Thyroid gland (tissue), 4 donors: ENCODE results near the gene SLF1.

Experiments
- CTCF ChIP-seq, 6 experiments: fragments of 200-600 bp in 3 of 6; fragments of 450-650 bp in 3 of 6; sonication (generic) in 3 of 6; IDR thresholded peaks; one replicate each; pipeline ENCODE4 v1.5.1; 2016 to 2019; ENCODE audit warnings: antibody characterized with exemption in 6 of 6, mild to moderate bottlenecking in 2 of 6, inconsistent platforms in 1 of 6, moderate library complexity in 1 of 6
- POLR2A ChIP-seq, 2 donors: fragments of 450-650 bp; IDR thresholded peaks; one replicate each; pipeline ENCODE4 v1.6.1; 2017; ENCODE audit warnings: antibody characterized with exemption in 2 of 2, mild to moderate bottlenecking in 2 of 2, moderate library complexity in 1 of 2

DNA sequence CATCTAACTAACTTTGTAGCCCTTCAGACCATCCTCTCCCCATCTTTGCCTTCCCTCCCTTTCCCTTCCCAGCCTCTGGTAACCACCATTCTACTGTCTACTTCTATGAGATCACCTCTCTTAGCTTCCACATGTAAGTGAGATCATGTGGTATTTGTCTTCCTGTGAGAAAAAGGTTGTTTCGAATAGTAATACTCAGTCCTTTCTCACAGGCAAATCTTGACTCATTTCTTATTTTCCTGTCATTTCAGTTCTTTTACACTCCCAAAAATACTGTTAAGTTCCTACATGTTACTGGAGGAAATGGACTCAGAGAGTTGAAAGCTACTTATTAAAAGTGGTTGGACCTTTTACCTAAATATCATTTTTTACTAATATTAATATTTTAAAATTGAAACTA lies 82.1 kb downstream of the SLF1 start:
- TF ChIP-seq CTCF (IDR thresholded peaks at IDR 0.05): no peak
- TF ChIP-seq POLR2A (IDR thresholded peaks at IDR 0.05): no peak
